ENCODE data around the gene KCNG1.

- TF ChIP-seq DNMT1 (CRISPR knock-in tag; IDR thresholded peaks at IDR 0.05) (no peak), RAD21 (CRISPR knock-in tag; IDR thresholded peaks at IDR 0.05) (no peak), REST (IDR thresholded peaks at IDR 0.05; ENCODE audit: borderline replicate concordance in 1 of 2, low read depth in 1 of 2, low read length in 2 of 2) (no peak), JUN (CRISPR knock-in tag; IDR thresholded peaks at IDR 0.05) (no peak), POLR2A (IDR thresholded peaks at IDR 0.05; ENCODE audit: insufficient read depth in 1 of 2, low read depth in 2 of 2, low read length in 2 of 2) (no peak), SOX6 (IDR thresholded peaks at IDR 0.05) (no peak), SOX6 (CRISPR knock-in tag; IDR thresholded peaks at IDR 0.05) (no peak), HNRNPLL (IDR thresholded peaks at IDR 0.05; ENCODE audit: low read depth, low read length, poor library complexity, severe bottlenecking) (no peak), ATF2 (CRISPR knock-in tag; IDR thresholded peaks at IDR 0.05) (no peak), TAF1 (CRISPR knock-in tag; IDR thresholded peaks at IDR 0.05) (no peak), HDAC6 (IDR thresholded peaks at IDR 0.05; ENCODE audit: low read depth, low read length) (no peak), NFE2 (CRISPR knock-in tag; IDR thresholded peaks at IDR 0.05) (no peak), ZNF747 (CRISPR knock-in tag; IDR thresholded peaks at IDR 0.05; ENCODE audit: borderline replicate concordance) (no peak), ZNF609 (CRISPR knock-in tag; IDR thresholded peaks at IDR 0.05; ENCODE audit: borderline replicate concordance) (no peak)
Measured at GRCh38 chr20:51008718-51009117, 14.2 kb downstream of the KCNG1 start.
